Superior temporal gyrus (tissue), 1 donor: Measurements from ENCODE around the gene TRIOBP.

Source experiments
- DNase-seq: peaks from one replicate; pipeline ENCODE4 v3.0.0-alpha.2; 2016; ENCODE audit errors: extremely low spot score

The TRIOBP gene

DNA sequence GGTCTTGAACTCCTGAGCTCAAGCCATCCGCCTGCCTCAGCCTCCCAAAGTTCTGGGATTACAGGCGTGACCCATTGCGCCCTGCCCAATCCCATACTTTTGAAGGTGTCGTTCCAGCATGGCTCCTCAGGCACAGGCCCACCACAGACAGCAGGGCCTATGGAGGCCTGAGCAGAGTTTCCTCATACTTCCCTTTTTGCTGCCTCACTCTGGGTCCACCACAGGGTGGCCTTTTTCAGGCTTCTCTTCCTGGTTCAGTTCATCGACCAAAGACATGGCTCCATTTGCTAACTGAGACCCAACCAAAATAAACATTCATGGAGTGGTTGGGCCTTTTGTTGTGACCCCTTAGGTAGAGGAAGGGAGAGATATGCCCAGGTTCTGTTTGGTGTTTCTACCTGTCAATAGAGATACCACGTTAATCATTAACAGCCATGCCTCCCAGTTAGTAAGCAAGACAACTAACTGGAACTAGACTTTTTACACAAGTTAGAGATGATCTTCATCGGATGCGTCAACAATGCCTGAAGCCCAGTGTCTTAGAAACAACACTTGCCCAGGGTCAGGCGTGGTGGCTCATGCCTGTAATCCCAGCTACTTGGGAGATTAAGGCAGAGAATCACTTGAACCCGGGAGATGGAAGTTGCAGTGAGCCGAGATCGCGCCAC lies 35.1 kb downstream of the TRIOBP start:
- no peak for DNase-seq

GRCh38 chr22:37732699-37733607 lies 36.1 kb downstream of the TRIOBP start:
- DNase-seq: no peak

DNA sequence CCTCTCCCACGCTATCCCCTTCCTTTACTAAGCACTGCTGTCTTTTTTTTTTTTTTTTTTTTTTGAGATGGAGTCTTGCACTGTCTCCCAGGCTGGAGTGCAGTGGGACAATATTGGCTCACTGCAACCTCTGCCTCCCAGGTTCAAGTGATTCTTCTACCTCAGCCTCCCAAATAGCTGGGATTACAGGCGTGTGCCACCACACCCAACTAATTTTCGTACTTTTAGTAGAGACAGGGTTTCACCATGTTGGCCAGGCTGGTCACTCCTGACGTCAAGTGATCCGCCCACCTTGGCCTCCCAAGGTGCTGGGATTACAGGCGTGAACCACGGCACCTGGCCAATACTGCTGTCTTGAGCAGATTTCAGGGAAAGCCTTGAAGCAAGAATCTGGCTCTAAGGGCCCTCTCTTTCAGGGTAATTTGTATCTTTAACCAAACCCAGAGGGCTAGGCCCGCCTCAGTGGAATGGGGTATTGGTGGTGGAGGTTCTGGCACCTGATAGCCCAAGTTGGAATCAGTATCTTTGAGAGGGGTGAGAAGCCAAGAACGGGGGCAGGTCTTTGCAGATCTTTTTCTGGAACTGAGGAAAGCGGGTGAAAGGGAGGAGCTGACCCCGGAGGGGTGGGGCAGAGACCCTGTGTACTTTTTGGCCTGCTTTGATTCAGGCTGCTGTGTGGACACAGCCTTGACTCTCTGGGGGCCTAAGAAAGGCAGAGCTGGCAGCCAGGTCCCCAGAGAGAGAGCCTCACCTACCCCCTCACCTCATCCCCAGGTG lies 37.0 kb downstream of the TRIOBP start:
- DNase-seq: no peak

- no peak for DNase-seq
Observed at GRCh38 chr22:37734402-37734700, 37.5 kb downstream of the TRIOBP start.

DNA sequence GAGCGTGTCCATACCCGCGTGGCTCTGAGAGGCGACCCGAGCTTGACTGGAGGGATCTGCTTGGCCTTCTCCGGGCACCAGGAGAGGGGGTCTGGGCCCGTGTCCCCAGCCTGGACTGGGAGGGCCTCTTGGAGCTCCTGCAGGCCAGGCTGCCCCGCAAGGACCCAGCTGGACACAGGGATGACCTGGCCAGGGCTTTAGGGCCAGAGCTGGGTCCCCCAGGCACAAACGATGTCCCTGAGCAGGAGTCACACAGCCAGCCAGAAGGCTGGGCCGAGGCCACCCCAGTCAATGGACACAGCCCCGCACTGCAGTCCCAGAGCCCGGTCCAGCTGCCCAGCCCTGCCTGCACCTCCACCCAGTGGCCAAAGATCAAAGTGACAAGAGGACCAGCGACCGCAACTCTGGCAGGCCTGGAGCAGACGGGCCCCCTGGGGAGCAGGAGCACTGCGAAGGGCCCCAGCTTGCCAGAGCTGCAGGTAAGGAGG lies 38.2 kb downstream of the TRIOBP start:
- no peak for DNase-seq

GRCh38 chr22:37739035-37739434 lies 42.2 kb downstream of the TRIOBP start:
- no peak for DNase-seq

GRCh38 chr22:37739611-37740049 lies 42.8 kb downstream of the TRIOBP start:
- no peak for DNase-seq

DNA sequence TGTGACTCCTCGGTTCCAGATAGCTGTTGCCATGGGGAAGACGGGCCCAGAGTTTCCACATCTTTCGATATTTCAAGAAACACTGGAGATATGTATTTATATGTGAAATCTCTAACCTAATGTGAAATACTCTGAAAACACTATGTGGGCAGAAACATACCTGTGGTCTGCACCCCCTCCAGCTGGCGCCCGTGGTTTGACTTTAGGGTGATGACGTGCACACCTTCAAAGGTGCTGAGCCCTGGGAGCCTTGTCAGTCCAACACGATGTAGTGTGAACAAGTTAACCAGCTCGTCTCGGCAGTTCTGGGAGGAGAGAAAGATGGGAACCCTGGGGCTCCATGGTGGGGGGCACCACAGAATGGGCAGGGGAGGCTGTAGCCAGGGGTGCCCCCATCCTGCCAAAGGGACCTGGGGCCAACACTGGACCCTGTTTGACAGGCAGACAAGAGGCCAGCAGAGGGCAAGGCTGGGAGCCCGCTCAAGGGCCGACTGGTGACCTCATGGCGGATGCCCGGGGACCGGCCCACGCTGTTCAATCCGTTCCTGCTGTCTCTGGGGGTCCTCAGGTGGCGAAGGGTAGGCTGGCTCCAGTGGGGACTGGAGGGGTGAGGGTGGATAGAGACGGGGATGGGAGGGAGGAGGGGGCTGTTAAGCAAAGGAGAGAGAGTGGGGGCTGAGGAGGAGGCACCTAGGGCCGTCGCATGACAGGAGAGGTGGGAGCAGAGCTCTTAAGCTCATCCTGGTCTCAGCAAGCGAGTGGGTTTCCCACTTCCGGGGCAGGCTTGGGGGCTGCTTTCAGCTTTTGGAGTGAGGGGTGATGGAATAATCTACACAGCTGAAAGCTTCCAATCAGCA lies 43.8 kb downstream of the TRIOBP start:
- no peak for DNase-seq

- peak; percentile 21 for DNase-seq
Observed at GRCh38 chr22:37741312-37741795, 44.5 kb downstream of the TRIOBP start.

DNA sequence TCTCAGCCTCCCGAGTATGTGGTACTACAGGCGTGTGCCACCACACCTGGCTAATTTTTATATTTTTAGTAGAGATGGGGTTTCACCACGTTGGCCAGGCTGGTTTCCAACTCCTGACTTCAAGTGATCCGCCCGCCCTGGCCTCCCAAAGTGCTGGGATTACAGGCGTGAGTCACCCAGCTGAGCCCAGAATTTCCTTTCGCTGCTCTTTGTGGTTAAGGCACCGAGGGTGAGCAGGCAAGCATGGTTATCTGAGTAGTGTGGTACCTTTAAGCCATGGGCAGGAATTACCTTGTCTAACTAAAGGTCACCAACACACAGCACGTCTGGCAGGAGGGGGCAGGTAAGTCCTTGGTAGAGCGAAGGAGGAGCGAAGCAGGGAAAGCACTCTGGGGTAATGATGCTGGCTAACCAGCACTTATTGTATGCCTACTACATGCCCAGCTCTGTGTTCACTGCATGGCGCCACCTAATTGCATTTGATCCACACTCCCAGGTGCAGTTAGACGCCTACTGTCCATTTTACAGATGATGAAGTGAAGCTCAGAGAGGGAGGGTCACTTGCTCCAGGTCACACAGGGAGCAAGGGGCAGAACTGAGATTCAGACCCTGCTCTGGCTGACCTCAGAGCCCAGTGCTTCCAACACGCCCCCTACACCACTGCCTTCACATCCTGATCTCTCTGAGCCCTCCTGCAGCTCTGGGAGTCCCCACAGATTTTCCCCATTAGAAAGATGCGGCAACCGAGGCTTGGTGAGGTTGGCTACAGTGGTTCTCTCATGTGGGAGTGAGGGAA lies 45.7 kb downstream of the TRIOBP start:
- no peak for DNase-seq

DNA sequence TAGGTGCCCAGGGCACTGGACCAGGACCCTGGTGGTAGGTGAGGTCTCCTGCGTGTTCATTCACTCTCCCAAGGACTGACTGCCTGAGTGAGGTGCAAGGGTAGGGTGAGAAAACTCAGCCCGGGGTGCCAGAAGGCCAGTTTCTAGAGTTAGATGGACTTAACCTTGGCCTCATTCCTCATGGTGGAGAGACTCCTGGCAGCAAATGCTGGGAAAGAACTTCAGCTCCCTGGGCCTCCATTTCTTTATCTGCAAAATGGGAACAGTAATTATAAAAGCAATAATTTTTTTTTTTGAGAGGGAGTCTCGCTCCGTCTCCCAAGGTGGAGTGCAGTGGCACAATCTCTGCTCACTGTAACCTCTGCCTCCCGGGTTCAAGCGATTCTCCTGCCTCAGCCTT lies 47.7 kb downstream of the TRIOBP start:
- no peak for DNase-seq

GRCh38 chr22:37745548-37746365 lies 48.9 kb downstream of the TRIOBP start:
- peak; percentile 82 for DNase-seq

GRCh38 chr22:37746366-37747079 lies 49.7 kb downstream of the TRIOBP start:
- DNase-seq: no peak

- DNase-seq: no peak
Observed at GRCh38 chr22:37747080-37747714, 50.3 kb downstream of the TRIOBP start.

DNA sequence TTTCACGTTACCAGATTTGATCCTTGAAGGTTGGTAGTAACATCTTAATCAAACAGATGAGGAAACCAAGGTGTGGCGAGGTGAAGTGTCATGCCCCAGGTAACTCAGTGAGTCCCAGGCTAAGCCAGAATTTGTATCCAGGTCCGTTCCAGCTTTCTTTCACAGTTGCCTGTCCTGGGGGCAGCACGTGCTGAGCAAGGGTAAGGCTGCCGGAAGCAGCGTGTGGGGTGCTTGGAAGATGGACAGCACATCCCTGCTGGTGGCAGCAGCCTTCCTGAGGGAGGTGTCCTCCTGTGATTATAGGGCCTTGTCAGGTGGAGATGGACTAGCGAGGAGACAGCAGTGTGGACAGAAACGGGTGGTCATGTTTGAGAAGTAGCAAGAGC lies 50.9 kb downstream of the TRIOBP start:
- no peak for DNase-seq

- DNase-seq: no peak
Observed at GRCh38 chr22:37748659-37749058, 51.8 kb downstream of the TRIOBP start.

- DNase-seq: no peak
Observed at GRCh38 chr22:37749226-37749625, 52.4 kb downstream of the TRIOBP start.

DNA sequence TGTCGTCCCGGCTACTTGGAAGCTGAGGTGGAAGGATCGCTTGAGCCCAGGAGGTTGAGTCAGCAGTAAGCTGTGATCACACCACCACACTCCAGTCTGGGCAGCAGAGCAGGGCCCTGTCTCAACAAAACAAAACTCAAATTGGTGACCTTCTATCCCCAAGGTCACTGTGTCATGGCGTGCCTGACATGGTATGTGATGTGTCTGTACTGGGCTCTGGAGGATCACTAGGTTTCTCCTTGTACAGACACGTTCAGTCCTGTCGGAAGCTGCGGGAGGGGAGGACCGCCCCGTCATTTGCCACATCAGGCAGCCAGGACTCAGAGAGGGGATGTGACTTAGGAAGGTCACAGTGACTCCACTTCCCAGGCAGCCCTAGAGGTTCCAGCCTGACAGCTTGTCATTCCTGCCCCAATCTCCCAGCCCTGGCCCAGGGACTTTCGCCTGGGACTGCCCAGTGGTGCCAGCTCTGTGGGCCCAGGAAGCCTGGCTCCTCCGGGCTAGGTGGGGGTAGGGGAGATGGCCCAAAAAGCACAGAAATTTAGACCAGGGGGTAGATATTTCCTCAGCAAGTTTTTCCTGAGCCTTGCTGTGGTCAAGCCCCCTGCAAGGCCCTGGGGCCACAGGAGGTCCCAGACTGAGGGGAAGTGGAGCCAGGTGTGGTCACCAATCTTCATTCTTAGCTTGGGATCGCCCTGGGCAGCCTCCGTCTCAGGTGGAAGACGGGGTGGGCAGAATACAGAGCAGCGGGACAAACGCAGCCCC lies 53.2 kb downstream of the TRIOBP start:
- no peak for DNase-seq
